Pancreas (tissue), 10 donors: ENCODE data around the gene ARL8A. TPM values are rescaled to one million over a fixed set of nuclear protein-coding genes. Genes with fewer than 3 reads are reported as not detected.
"Not testable (repeated sequence)": the region's sequence is repeated elsewhere in the genome, so short reads cannot be mapped to it uniquely, and the experiment has no call there.

Source experiments
- ATAC-seq, 4 donors: fragments of 200-7000 bp; cut with Tn5 transposase; one replicate each; pipeline versions ENCODE4 v1.8.0 to v1.9.1; 2020; ENCODE audit warnings: mild to moderate bottlenecking in 4 of 4, moderate library complexity in 4 of 4
- DNase-seq, 6 donors: peaks; one replicate each; pipeline ENCODE4 v3.0.0-alpha.2; 2020
- FAIRE-seq: peaks from 2 replicates; lab custom pipeline; 2012; peaks lifted over from hg19 to GRCh38; lab: Jason Lieb, UNC
- H3K27ac ChIP-seq, 4 donors: fragments of 200-600 bp; sonication (generic); 1 replicate in 3 of 4; 2 replicates in 1 of 4; pipeline versions ENCODE4 v1.5.0 to v1.8.0; 2020
- H3K27me3 ChIP-seq, 4 donors: fragments of 200-600 bp; one replicate each; pipeline ENCODE4 v1.8.0; 2021
- H3K36me3 ChIP-seq, 3 donors: fragments of 200-600 bp; sonication (generic) in 1 of 3; one replicate each; pipeline versions ENCODE4 v1.5.0 to v1.8.0; 2020 to 2021
- H3K4me1 ChIP-seq, 3 donors: fragments of 200-600 bp; one replicate each; pipeline ENCODE4 v1.8.0; 2021
- H3K4me3 ChIP-seq, 4 donors: fragments of 200-600 bp; sonication (generic) in 2 of 4; one replicate each; pipeline versions ENCODE4 v1.5.0 to v1.8.0; 2020 to 2021
- H3K9me3 ChIP-seq, 4 donors: fragments of 200-600 bp; one replicate each; pipeline ENCODE4 v1.8.0; 2021
- CTCF ChIP-seq, 4 donors: fragments of 200-600 bp; sonication (generic) in 3 of 4; IDR thresholded peaks; one replicate each; pipeline versions ENCODE4 v1.5.0 to v1.8.0; 2021; ENCODE audit warnings: antibody characterized with exemption in 4 of 4
- WGBS, 2 donors: extraction: QIAGEN DNeasy Blood & Tissue Kit; methylation state at CpG; one replicate each; pipeline ENCODE4 v1.1.7; 2013; 5-methylcytosine and 5-hydroxymethylcytosine counted together
- intact Hi-C, 3 donors: fragments of 100-400 bp; cut with DNase I; formaldehyde crosslinking; loops; one replicate each; pipeline versions ENCODE4 v1.11.1 to v1.14.2; 2022
- polyA plus RNA-seq, 2 donors: library from polyadenylated mRNA; stranded (reverse); fragments of 200-250 nt; gene quantifications; one replicate each; pipeline ENCODE4 v1.2.3, GENCODE V29; 2013
- total RNA-seq, 6 donors: library from RNA; stranded (reverse); fragmentation: NEBNext Ultra II Directional in 4 of 6; extraction: Animal tissue kit (Norgen Biotek cat#: 25700) in 4 of 6; gene quantifications; one replicate each; pipeline versions ENCODE4 v1.2.1 to v1.2.4, GENCODE V29; 2021 to 2023
- donor health status: healthy with polysubstance abuse.
- donor health status: DM: no; HTN: no; CAD: no; lungs with moderate emphysema.
- donor health status: DM: no; HTN: no; CAD: no.
- donor health status: control.
- donor health status: control.
- donor health status: Bipolar disorder and iron deficiency.
- donor health status: DM: yes; HTN: yes; CAD: no.
- donor health status: DM: no; HTN: no; CAD: no.
- donor health status: DM: no; HTN: no; CAD: no.
- donor health status: DM: yes; HTN: yes; CAD: no.

ARL8A gene
- total RNA-seq (10 to 100 TPM; 17.9 to 30.4 (median 24.8) TPM), polyA plus RNA-seq (10 to 100 TPM; 14.8 to 20.5 TPM)

GRCh38 chr1:202144402-202145067, at the start of gene ARL8A:
Gene ARL8A, minus strand, starts transcription at chr1:202144737. Its CDS starts 165 bp downstream, at chr1:202144572.
- peak; percentile 63 to 90 (median 73) for DNase-seq
- Histone ChIP-seq H3K36me3 (no peaks in the 10 kb centered on the region), H3K4me3 (peak within 1 kb of the TSS; percentile 58 to 97 (median 78)), H3K9me3 (no peaks in the 10 kb centered on the region), H3K27ac (peak within 1 kb of the TSS; percentile 31 to 81 (median 70)), H3K27me3 (no peaks in the 10 kb centered on the region), H3K4me1 (peaks cover 0 to 16% (median 8%) of the 10 kb centered on the region in 3 donors)
- no peak for TF ChIP-seq CTCF (IDR thresholded peaks at IDR 0.05)
- intact Hi-C loops: no loop called here
- peak; percentile 78 to 88 (median 85) for ATAC-seq
- 0 to 1% methylated on average over 76 to 82 of the region's 82 CpGs for WGBS, 2 donors
- no peak for FAIRE-seq

DNA sequence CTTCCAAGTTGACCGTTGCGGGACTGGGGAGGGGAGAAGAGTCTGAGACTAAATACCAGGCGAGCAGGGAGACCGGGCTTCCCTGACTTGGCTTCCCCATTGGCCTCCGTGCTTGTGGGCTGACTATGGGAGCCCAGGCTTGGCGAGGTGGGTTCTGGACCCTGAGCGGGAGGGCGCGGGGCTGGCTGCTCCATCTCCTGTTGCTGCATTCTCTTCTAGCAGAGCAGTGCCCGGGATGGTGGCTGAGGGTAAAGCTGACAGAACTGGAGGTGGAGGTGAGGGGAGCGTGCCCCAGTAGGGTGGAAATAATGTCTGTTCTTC, 49.8 kb upstream of the ARL8A start:
- H3K27me3 ChIP-seq: peaks cover 0 to 7% (median 4%) of the 10 kb centered on the region in 4 donors
- DNase-seq (peak in 1 of 6 donors; percentile 62), FAIRE-seq (no peak), ATAC-seq (no peak)
- H3K4me1 ChIP-seq: no peaks in the 10 kb centered on the region
- TF ChIP-seq CTCF (IDR thresholded peaks at IDR 0.05): no peak
- no peaks in the 10 kb centered on the region for H3K36me3 ChIP-seq
- H3K4me3 ChIP-seq: no peak overlapping the region
- intact Hi-C loops: no loop called here
- 39 to 40% methylated on average over 11 of the region's 11 CpGs for WGBS, 2 donors
- H3K9me3 ChIP-seq: no peaks in the 10 kb centered on the region
- no peak overlapping the region for H3K27ac ChIP-seq

- intact Hi-C loops: no loop called here
- WGBS, 2 donors: 3 to 5% methylated on average over 39 to 61 of the region's 61 CpGs
- TF ChIP-seq CTCF (IDR thresholded peaks at IDR 0.05): no peak
- no peak for FAIRE-seq
- Histone ChIP-seq H3K4me3 (peak within 1 kb of the TSS in 1 of 4 donors; percentile 22), H3K36me3 (no peaks in the 10 kb centered on the region), H3K27ac (no peak within 1 kb of the TSS), H3K4me1 (no peaks in the 10 kb centered on the region), H3K9me3 (no peaks in the 10 kb centered on the region), H3K27me3 (peaks cover 0 to 7% (median 4%) of the 10 kb centered on the region in 4 donors)
- DNase-seq: peak in 1 of 6 donors; percentile 49
- ATAC-seq: peak in 3 of 4 donors; percentile 32 to 53 (median 36)
These were observed 49.2 kb upstream of the ARL8A start, which contains the start of gene LGR6 for GRCh38 chr1:202193614-202194327. Gene LGR6, plus strand, starts transcription at chr1:202193799. Its CDS starts 191 bp downstream, at chr1:202193990.

DNA sequence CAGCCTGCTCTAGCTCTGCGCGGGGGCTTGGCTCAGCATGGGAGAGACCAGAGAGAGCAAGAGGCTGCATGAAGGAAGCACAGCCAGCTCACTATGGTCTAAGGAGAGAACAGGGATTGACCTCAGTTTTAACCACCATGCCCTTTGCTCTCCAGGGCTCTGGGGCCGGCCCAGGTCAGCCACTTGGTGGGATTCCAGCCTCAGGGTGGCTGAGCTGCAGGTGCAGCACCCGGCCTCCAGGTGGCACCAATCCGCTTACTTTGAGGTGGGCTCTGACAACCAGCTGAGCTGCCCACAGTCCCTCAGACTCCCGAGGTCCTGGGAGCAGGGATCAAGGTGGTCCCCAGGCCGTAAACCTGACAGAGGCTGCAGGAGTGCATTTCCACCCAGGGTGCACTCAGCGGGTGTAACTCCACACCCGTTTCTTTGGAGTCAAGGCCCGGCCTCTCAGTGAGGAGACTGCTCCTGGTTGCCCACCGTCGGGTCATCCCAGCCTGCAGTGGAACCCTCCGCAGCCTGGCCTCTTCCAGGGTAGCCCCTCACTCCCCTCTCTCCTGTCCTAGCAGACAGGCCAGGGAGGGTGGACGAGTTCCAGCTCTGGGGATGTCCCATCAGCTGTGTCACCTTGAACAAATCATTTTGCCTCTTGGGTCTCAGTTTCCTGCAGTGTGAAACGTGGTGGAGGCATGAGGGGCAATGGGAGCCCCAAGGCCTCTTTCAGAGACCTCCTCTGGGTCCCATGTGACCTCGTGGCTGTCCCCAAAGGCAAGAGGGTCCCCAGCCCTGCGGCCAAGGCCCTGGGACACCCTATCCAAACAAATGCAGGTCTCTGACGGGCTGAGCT, 48.5 kb upstream of the ARL8A start:
- peaks cover 0 to 7% (median 4%) of the 10 kb centered on the region in 4 donors for H3K27me3 ChIP-seq
- DNase-seq (peak in 5 of 6 donors; percentile 28 to 83 (median 64)), ATAC-seq (peak; percentile 43 to 85 (median 78)), FAIRE-seq (no peak)
- intact Hi-C loops: no loop called here
- no peaks in the 10 kb centered on the region for H3K36me3 ChIP-seq
- no peaks in the 10 kb centered on the region for H3K9me3 ChIP-seq
- H3K4me3 ChIP-seq: peak overlapping the region in 1 of 4 donors; percentile 22
- 27 to 29% methylated on average over 18 of the region's 18 CpGs for WGBS, 2 donors
- no peak overlapping the region for H3K27ac ChIP-seq
- H3K4me1 ChIP-seq: no peaks in the 10 kb centered on the region
- peak; percentile 82 to 93 (median 84) for TF ChIP-seq CTCF (IDR thresholded peaks at IDR 0.05)

GRCh38 chr1:202191391-202191790, 46.9 kb upstream of the ARL8A start:
- H3K27ac ChIP-seq, H3K27me3 ChIP-seq, ATAC-seq, intact Hi-C loops, H3K4me3 ChIP-seq, H3K36me3 ChIP-seq, H3K4me1 ChIP-seq, H3K9me3 ChIP-seq, FAIRE-seq: not testable (repeated sequence)
- 71 to 82% methylated on average over 4 to 22 of the region's 33 CpGs for WGBS, 2 donors
- peak in 1 of 6 donors; percentile 20 for DNase-seq
